Natural killer cell (primary cell): ENCODE data around the gene GJD4. TPM values are rescaled to one million over a fixed set of nuclear protein-coding genes. Genes with fewer than 3 reads are reported as not detected.

Source experiments
- ATAC-seq, 3 donors: fragments of 150-1000 bp in 2 of 3; fragments of 200-7000 bp in 1 of 3; cut with Tn5 transposase; 1 replicate in 1 of 3; 2 replicates in 2 of 3; pipeline ENCODE4 v1.10.0; 2021; ENCODE audit warnings: mild to moderate bottlenecking in 2 of 3, moderate library complexity in 2 of 3
- DNase-seq, 2 donors: peaks; one replicate each; pipeline versions ENCODE4 v3.0.0 to v3.0.0-alpha.2; 2013 to 2021; ENCODE audit warnings: mixed read lengths in 1 of 2
- H3K27ac ChIP-seq: one replicate; pipeline ENCODE4 v1.5.1; 2013; ENCODE audit warnings: mild to moderate bottlenecking, low read length
- H3K27me3 ChIP-seq: one replicate; pipeline ENCODE4 v1.6.1; 2013; ENCODE audit warnings: low read length; ENCODE audit not compliant: control insufficient read depth, insufficient read depth
- H3K36me3 ChIP-seq: one replicate; pipeline ENCODE4 v1.6.1; 2013; ENCODE audit warnings: low read length; ENCODE audit not compliant: control insufficient read depth, insufficient read depth
- H3K4me1 ChIP-seq: one replicate; pipeline ENCODE4 v1.6.1; 2013; ENCODE audit warnings: low read length; ENCODE audit not compliant: control insufficient read depth, insufficient read depth
- H3K4me3 ChIP-seq: one replicate; pipeline ENCODE4 v1.5.1; 2013; ENCODE audit warnings: low read length
- H3K9me3 ChIP-seq: one replicate; pipeline ENCODE4 v1.6.1; 2013; ENCODE audit warnings: low read length; ENCODE audit not compliant: control insufficient read depth, insufficient read depth
- H3K27ac Mint-ChIP-seq, 2 donors: one replicate each; pipeline ENCODE4 v1.8.0; 2022; ENCODE audit warnings: mild to moderate bottlenecking in 2 of 2, mixed read lengths in 2 of 2, moderate library complexity in 1 of 2
- H3K27me3 Mint-ChIP-seq, 2 donors: one replicate each; pipeline ENCODE4 v1.8.0; 2022; ENCODE audit warnings: low read depth in 2 of 2, mixed read lengths in 2 of 2
- H3K36me3 Mint-ChIP-seq: one replicate; pipeline ENCODE4 v1.8.0; 2022; ENCODE audit warnings: mixed read lengths
- H3K4me1 Mint-ChIP-seq, 2 donors: one replicate each; pipeline ENCODE4 v1.8.0; 2022; ENCODE audit warnings: mixed read lengths in 2 of 2
- H3K4me3 Mint-ChIP-seq: one replicate; pipeline ENCODE4 v1.8.0; 2022; ENCODE audit warnings: mild to moderate bottlenecking, moderate library complexity, mixed read lengths
- H3K9me3 Mint-ChIP-seq, 2 donors: one replicate each; pipeline ENCODE4 v1.8.0; 2022; ENCODE audit warnings: mixed read lengths in 2 of 2
- WGBS: methylation state at CpG from one replicate; pipeline ENCODE4 v1.1.7; 2013; ENCODE audit warnings: missing lambda C conversion rate; ENCODE audit not compliant: insufficient coverage; 5-methylcytosine and 5-hydroxymethylcytosine counted together
- intact Hi-C: fragments of 100-400 bp; cut with micrococcal nuclease; formaldehyde crosslinking; loops from one replicate; pipeline ENCODE4 v1.14.2; 2022
- total RNA-seq, 4 donors: library from RNA; stranded (reverse); fragments of 120-200 nt in 1 of 4; gene quantifications; one replicate each; pipeline versions ENCODE4 v1.2.3 to v1.2.4, GENCODE V29; 2013 to 2022
- TF ChIP-seq, protein P1 (sequence below): fragments of 200-600 bp; IDR thresholded peaks from one replicate; pipeline ENCODE4 v1.8.0; 2022; ENCODE audit warnings: antibody characterized with exemption

GJD4 gene
- total RNA-seq, 3 donors from 2014 or later (not counting 1 experiment from before 2014, with no cell fraction given): not detected

DNA sequence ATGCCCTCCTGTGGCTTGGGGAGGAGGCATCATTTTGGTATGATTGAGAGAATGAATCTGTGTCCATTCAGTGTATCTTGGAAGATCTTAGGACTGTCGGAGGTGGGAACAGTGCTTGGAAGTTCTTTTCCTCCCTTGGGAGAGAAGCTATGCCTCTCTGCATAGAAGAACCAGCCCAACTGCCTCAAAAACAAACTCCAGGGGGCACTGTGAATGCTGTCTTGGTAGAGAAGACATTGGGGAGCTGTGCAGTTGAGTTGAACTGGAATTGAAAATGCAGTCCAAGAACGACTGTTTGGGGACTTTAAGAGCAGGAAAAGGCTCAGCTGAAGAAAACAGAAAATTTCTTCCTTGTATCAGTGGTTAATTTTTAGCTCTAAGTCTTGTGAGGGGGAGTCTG is 4.9 kb upstream of the GJD4 start:
- no peaks in the 10 kb centered on the region for H3K9me3 ChIP-seq
- no peaks in the 10 kb centered on the region for H3K36me3 ChIP-seq
- H3K9me3 Mint-ChIP-seq: no peaks in the 10 kb centered on the region
- intact Hi-C loops: no loop called here
- no peaks in the 10 kb centered on the region for H3K36me3 Mint-ChIP-seq
- H3K4me1 Mint-ChIP-seq: no peaks in the 10 kb centered on the region
- H3K4me1 ChIP-seq: no peaks in the 10 kb centered on the region
- H3K4me3 Mint-ChIP-seq: no peak overlapping the region
- H3K27me3 ChIP-seq: peaks cover 4% of the 10 kb centered on the region
- DNase-seq (no peak), ATAC-seq (no peak)
- H3K27ac Mint-ChIP-seq: no peak overlapping the region
- 80% methylated on average over 2 of the region's 2 CpGs for WGBS
- no peak overlapping the region for H3K27ac ChIP-seq
- H3K4me3 ChIP-seq: no peak overlapping the region
- H3K27me3 Mint-ChIP-seq: peaks cover 20 to 28% of the 10 kb centered on the region in 2 donors
- TF ChIP-seq, protein P1, sequence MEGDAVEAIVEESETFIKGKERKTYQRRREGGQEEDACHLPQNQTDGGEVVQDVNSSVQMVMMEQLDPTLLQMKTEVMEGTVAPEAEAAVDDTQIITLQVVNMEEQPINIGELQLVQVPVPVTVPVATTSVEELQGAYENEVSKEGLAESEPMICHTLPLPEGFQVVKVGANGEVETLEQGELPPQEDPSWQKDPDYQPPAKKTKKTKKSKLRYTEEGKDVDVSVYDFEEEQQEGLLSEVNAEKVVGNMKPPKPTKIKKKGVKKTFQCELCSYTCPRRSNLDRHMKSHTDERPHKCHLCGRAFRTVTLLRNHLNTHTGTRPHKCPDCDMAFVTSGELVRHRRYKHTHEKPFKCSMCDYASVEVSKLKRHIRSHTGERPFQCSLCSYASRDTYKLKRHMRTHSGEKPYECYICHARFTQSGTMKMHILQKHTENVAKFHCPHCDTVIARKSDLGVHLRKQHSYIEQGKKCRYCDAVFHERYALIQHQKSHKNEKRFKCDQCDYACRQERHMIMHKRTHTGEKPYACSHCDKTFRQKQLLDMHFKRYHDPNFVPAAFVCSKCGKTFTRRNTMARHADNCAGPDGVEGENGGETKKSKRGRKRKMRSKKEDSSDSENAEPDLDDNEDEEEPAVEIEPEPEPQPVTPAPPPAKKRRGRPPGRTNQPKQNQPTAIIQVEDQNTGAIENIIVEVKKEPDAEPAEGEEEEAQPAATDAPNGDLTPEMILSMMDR: no peak

DNA sequence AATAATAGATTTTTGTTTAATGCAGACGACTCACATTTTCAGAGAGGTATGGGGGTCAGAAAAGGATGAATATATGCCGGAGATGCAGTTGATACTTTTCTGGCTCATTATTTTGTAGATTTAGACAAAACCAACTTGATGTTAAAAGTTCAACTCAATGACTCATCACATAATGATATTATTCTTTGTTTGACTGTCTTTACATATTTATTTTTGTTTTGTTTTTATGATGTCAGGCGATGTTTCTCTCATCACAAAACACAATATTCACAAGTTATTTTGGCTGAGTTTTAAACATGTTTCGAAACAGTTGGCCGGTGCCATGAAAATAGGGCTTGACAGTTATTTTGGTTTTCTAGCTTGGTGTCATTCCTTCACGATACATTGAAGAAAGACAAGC is 1.3 kb downstream of the GJD4 start:
- H3K36me3 ChIP-seq: no peaks in the 10 kb centered on the region
- Mint-ChIP-seq H3K27me3 (peaks cover 18 to 50% of the 10 kb centered on the region in 2 donors), H3K4me1 (peaks cover 0 to 9% of the 10 kb centered on the region in 2 donors), H3K36me3 (no peaks in the 10 kb centered on the region), H3K4me3 (no peak overlapping the region), H3K27ac (no peak overlapping the region), H3K9me3 (no peaks in the 10 kb centered on the region)
- TF ChIP-seq, protein P1: no peak
- DNase-seq: no peak
- intact Hi-C loops: no loop called here
- ATAC-seq: no peak
- H3K27ac ChIP-seq: no peak overlapping the region
- peaks cover 9% of the 10 kb centered on the region for H3K4me1 ChIP-seq
- no peak overlapping the region for H3K4me3 ChIP-seq
- WGBS: 93% methylated on average over 3 of the region's 6 CpGs
- H3K27me3 ChIP-seq: peaks cover 13% of the 10 kb centered on the region
- H3K9me3 ChIP-seq: no peaks in the 10 kb centered on the region

DNA sequence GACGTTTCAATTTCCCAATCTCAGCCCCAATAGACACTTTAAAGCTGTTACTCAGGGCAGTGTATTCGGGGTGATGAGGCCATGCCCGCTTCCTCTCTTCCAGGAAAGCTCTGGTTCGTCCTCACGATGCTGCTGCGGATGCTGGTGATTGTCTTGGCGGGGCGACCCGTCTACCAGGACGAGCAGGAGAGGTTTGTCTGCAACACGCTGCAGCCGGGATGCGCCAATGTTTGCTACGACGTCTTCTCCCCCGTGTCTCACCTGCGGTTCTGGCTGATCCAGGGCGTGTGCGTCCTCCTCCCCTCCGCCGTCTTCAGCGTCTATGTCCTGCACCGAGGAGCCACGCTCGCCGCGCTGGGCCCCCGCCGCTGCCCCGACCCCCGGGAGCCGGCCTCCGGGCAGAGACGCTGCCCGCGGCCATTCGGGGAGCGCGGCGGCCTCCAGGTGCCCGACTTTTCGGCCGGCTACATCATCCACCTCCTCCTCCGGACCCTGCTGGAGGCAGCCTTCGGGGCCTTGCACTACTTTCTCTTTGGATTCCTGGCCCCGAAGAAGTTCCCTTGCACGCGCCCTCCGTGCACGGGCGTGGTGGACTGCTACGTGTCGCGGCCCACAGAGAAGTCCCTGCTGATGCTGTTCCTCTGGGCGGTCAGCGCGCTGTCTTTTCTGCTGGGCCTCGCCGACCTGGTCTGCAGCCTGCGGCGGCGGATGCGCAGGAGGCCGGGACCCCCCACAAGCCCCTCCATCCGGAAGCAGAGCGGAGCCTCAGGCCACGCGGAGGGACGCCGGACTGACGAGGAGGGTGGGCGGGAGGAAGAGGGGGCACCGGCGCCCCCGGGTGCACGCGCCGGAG is 2.6 kb downstream of the GJD4 start:
- Mint-ChIP-seq H3K27me3 (peaks cover 19 to 61% of the 10 kb centered on the region in 2 donors), H3K4me3 (peak overlapping the region; percentile 81), H3K4me1 (peaks cover 0 to 9% of the 10 kb centered on the region in 2 donors), H3K36me3 (no peaks in the 10 kb centered on the region), H3K9me3 (no peaks in the 10 kb centered on the region), H3K27ac (no peak overlapping the region)
- Histone ChIP-seq H3K4me3 (no peak overlapping the region), H3K36me3 (no peaks in the 10 kb centered on the region), H3K9me3 (no peaks in the 10 kb centered on the region), H3K27me3 (peaks cover 9% of the 10 kb centered on the region), H3K4me1 (peaks cover 9% of the 10 kb centered on the region), H3K27ac (no peak overlapping the region)
- ATAC-seq (peak in 1 of 3 donors; percentile 52), DNase-seq (no peak)
- intact Hi-C loops: no loop called here
- 12% methylated on average over 78 of the region's 78 CpGs for WGBS
- TF ChIP-seq, protein P1: no peak
